Liver (tissue), 3 donors: ENCODE data around the gene PLD4.

ENCODE experiments used
- CTCF ChIP-seq: fragments of 150-350 bp; IDR thresholded peaks from 2 replicates; pipeline ENCODE4 v1.5.1; 2017; ENCODE audit warnings: improper control_type of control experiment, low read depth, low read length; ENCODE audit not compliant: missing input control
- GABPA ChIP-seq, 2 donors: IDR thresholded peaks in 1 of 2; conservative IDR thresholded peaks in 1 of 2; 2 replicates each; pipeline ENCODE4 v1.6.1; 2016; ENCODE audit warnings: antibody characterized with exemption in 2 of 2, mild to moderate bottlenecking in 1 of 2, moderate library complexity in 1 of 2
- HNF4G ChIP-seq: IDR thresholded peaks from 2 replicates; pipeline ENCODE4 v1.6.1; 2016; ENCODE audit warnings: antibody characterized with exemption
- RAD21 ChIP-seq, 2 donors: IDR thresholded peaks; 2 replicates each; pipeline ENCODE4 v1.6.1; 2016; ENCODE audit warnings: antibody characterized with exemption in 2 of 2, mild to moderate bottlenecking in 2 of 2
- RXRA ChIP-seq, 2 donors: IDR thresholded peaks; 2 replicates each; pipeline ENCODE4 v1.6.1; 2017 to 2018; ENCODE audit warnings: antibody characterized with exemption in 2 of 2, mild to moderate bottlenecking in 1 of 2
- SP1 ChIP-seq: IDR thresholded peaks from 2 replicates; pipeline ENCODE4 v1.6.1; 2018; ENCODE audit warnings: antibody characterized with exemption, mild to moderate bottlenecking
- TAF1 ChIP-seq: conservative IDR thresholded peaks from 2 replicates; pipeline ENCODE4 v1.6.1; 2016; ENCODE audit warnings: antibody characterized with exemption, mild to moderate bottlenecking
- YY1 ChIP-seq: IDR thresholded peaks from 2 replicates; pipeline ENCODE4 v1.6.1; 2016; ENCODE audit warnings: antibody characterized with exemption, mild to moderate bottlenecking
- TF ChIP-seq, protein P1 (sequence below): IDR thresholded peaks from 2 replicates; pipeline ENCODE4 v1.6.1; 2016; ENCODE audit warnings: antibody characterized with exemption
- donor health status: healthy.
- donor health status: healthy.

DNA sequence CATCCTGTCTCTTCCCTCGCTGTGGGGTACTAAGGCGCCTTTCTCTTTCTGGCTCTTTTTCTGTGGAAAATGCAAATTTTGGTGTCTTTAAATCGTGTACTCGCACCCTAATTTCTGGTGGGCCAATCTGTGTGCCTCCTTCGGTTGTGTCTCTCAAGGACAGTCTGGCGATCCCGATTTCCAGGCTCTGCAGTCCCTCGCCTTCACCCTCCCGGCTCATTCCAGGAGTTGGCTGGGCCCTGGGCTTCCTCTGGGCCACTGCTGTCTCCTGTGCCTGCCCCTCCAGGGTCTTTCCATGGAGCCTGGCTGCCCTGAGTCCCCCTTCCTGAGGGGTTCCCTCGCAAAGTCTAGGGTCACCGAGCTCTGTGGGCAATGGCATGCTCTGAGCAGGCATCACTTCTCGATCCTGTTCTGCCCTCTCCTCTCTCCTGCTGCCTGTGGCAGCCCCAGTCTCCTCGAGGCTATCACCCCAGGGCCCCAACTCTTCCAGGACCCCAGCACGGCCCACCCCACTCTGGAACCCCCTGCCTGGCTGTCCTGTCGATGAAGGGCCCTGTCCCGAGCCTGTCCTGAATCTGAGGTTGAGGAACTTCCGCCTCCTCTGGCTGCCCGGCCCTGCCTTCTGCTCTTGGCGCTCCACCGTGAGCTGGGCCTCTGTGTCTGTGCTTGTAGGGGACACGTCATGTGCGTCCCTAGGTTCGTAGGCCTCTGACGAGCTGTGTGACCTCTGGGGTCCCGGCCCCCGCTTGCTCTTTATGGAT, 29.4 kb downstream of the PLD4 start:
- no peak for TF ChIP-seq CTCF
- TF ChIP-seq, protein P1, sequence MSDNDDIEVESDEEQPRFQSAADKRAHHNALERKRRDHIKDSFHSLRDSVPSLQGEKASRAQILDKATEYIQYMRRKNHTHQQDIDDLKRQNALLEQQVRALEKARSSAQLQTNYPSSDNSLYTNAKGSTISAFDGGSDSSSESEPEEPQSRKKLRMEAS, result no peak
- no peak for TF ChIP-seq RXRA (IDR thresholded peaks at IDR 0.05)
- no peak for TF ChIP-seq YY1
- no peak for TF ChIP-seq HNF4G
- TF ChIP-seq TAF1, result no peak
- TF ChIP-seq GABPA (IDR thresholded peaks at IDR 0.05 in 1 of 2, conservative IDR thresholded peaks at IDR 0.05 in 1 of 2), result no peak
- no peak for TF ChIP-seq RAD21 (IDR thresholded peaks at IDR 0.05)
- no peak for TF ChIP-seq SP1
